Measurements from ENCODE around the gene CBX3.
A peak's percentile ranks its signal among the peaks of the same experiment; 100 is the strongest.
"Not testable (repeated sequence)": the region's sequence is repeated elsewhere in the genome, so short reads cannot be mapped to it uniquely, and the experiment has no call there.

The CBX3 gene

GRCh38 chr7:26201247-26202018 is at the start of gene CBX3:
CBX3 (plus strand) TSS chr7:26201745; CDS start chr7:26202999, 1,254 bp downstream.
- peak; percentile 74 to 80 for DNase-seq (ENCODE audit: low read depth in 2 of 2, low spot score in 1 of 2)

GRCh38 chr7:26151953-26152781 is 49.4 kb upstream of the CBX3 start, which contains the start of gene NFE2L3:
NFE2L3 (plus strand) TSS chr7:26152198; CDS start chr7:26152499, 301 bp downstream.
- DNase-seq (ENCODE audit: low read depth in 2 of 2, low spot score in 1 of 2): peak; percentile 45 to 64

- not testable (repeated sequence) for DNase-seq (ENCODE audit: low read depth in 2 of 2, low spot score in 1 of 2)
Measured at GRCh38 chr7:26152782-26153240, 48.7 kb upstream of the CBX3 start.

- DNase-seq (ENCODE audit: low read depth in 2 of 2, low spot score in 1 of 2): no peak
Measured at GRCh38 chr7:26153241-26153822, 48.2 kb upstream of the CBX3 start.

- no peak for DNase-seq (ENCODE audit: low read depth in 2 of 2, low spot score in 1 of 2)
Measured at GRCh38 chr7:26153823-26154783, 47.4 kb upstream of the CBX3 start.

- DNase-seq (ENCODE audit: low read depth in 2 of 2, low spot score in 1 of 2): no peak
Measured at GRCh38 chr7:26155531-26156375, 45.8 kb upstream of the CBX3 start.

GRCh38 chr7:26156451-26157420 is 44.8 kb upstream of the CBX3 start:
- peak in 1 of 2 donors; percentile 30 for DNase-seq (ENCODE audit: low read depth in 2 of 2, low spot score in 1 of 2)

GRCh38 chr7:26157520-26158105 is 43.9 kb upstream of the CBX3 start:
- DNase-seq (ENCODE audit: low read depth in 2 of 2, low spot score in 1 of 2): no peak

- DNase-seq (ENCODE audit: low read depth in 2 of 2, low spot score in 1 of 2): no peak
Measured at GRCh38 chr7:26159243-26159642, 42.3 kb upstream of the CBX3 start.

GRCh38 chr7:26160896-26161295 is 40.6 kb upstream of the CBX3 start:
- no peak for DNase-seq (ENCODE audit: low read depth in 2 of 2, low spot score in 1 of 2)

- DNase-seq (ENCODE audit: low read depth in 2 of 2, low spot score in 1 of 2): no peak
Measured at GRCh38 chr7:26162431-26162830, 39.1 kb upstream of the CBX3 start.

- not testable (repeated sequence) for DNase-seq (ENCODE audit: low read depth in 2 of 2, low spot score in 1 of 2)
Measured at GRCh38 chr7:26163804-26164203, 37.7 kb upstream of the CBX3 start.

GRCh38 chr7:26165950-26166683 is 35.4 kb upstream of the CBX3 start:
- no peak for DNase-seq (ENCODE audit: low read depth in 2 of 2, low spot score in 1 of 2)

- no peak for DNase-seq (ENCODE audit: low read depth in 2 of 2, low spot score in 1 of 2)
Measured at GRCh38 chr7:26166684-26167266, 34.8 kb upstream of the CBX3 start.

- peak in 1 of 2 donors; percentile 9 for DNase-seq (ENCODE audit: low read depth in 2 of 2, low spot score in 1 of 2)
Measured at GRCh38 chr7:26167303-26167934, 34.1 kb upstream of the CBX3 start.

- DNase-seq (ENCODE audit: low read depth in 2 of 2, low spot score in 1 of 2): no peak
Measured at GRCh38 chr7:26168458-26169023, 33.0 kb upstream of the CBX3 start.

All from stimulated activated CD8-positive, alpha-beta memory T cell treated with anti-CD3 and anti-CD28 coated beads, Interleukin-4, amount 100 ng/mL, for 4 hours (primary cell).